ENCODE data around the gene CMBL. TPM values are rescaled to one million over a fixed set of nuclear protein-coding genes. Genes with fewer than 3 reads are reported as not detected.

The CMBL gene
- total and polyA plus RNA-seq, 2 experiments from 2014 or later: 20.8 to 24.1 TPM

DNA sequence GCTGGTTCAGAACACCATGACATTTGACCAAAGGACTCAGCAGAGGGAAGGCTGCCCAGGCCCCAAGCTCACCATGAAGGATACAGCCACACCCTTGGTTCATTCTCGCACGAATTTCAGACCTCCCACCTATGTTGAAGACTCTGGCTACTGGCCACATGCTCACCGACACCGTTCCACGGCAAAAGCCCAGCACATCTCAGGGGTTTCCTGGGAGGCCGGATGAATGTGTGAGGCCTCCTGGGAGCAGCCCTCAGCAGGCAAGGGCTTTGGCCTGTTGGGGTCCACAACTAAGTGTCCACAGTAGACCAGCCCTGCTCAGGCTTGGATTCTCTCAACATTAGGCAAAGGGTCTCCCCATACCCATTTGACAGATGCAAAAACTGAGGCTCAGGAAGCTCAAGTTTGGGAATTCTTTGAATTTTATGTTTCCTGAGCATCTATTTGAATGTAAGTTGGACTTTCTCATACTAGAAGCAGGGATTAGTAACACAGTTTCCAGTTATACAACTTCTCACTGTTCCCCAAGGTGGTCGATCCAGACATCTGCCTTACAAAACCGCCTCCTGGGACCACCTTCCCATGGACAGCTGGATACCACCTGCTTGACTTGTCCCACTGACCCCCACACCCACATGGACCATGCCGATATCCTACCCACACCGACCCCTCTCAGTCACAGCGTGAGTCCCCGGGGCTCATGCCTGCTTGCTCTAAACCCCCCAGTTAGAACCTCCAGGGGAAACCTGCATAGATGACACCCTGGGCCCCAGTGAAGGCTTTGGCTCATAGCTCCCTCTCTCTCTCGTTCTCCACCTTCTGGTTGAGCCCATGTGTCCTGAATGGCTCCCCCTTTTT, 29.7 kb downstream of the CMBL start:
- no peak overlapping the region for H3K27ac ChIP-seq
- no peaks in the 10 kb centered on the region for H3K4me1 ChIP-seq (ENCODE audit: insufficient read depth)
- H2AFZ ChIP-seq: no peak overlapping the region
- H3K4me3 ChIP-seq: no peak overlapping the region
- H3K27me3 ChIP-seq: no peaks in the 10 kb centered on the region
- H3K9me3 ChIP-seq (ENCODE audit: low read depth): no peaks in the 10 kb centered on the region
- H3K36me3 ChIP-seq (replicated peaks; ENCODE audit: insufficient read depth, low read depth): no peaks in the 10 kb centered on the region
- no peaks in the 10 kb centered on the region for H3K9me2 ChIP-seq (replicated peaks; ENCODE audit: insufficient read depth)
- WGBS (ENCODE audit: low lambda C conversion rate, missing lambda C conversion rate): 96% methylated on average over 13 of the region's 13 CpGs
- no peaks in the 10 kb centered on the region for H4K20me1 ChIP-seq (ENCODE audit: insufficient read depth, poor library complexity, severe bottlenecking)
- H3K4me2 ChIP-seq: no peak overlapping the region
- DNase-seq (ENCODE audit: low spot score): no peak
- H3K79me2 ChIP-seq: no peaks in the 10 kb centered on the region
- TF ChIP-seq EZH2 (IDR thresholded peaks at IDR 0.05; ENCODE audit: borderline replicate concordance) (no peak), EZH2phosphoT487 (IDR thresholded peaks at IDR 0.05; ENCODE audit: low read depth, severe bottlenecking, unreplicated experiment) (no peak)
- TF ChIP-seq, protein P1, sequence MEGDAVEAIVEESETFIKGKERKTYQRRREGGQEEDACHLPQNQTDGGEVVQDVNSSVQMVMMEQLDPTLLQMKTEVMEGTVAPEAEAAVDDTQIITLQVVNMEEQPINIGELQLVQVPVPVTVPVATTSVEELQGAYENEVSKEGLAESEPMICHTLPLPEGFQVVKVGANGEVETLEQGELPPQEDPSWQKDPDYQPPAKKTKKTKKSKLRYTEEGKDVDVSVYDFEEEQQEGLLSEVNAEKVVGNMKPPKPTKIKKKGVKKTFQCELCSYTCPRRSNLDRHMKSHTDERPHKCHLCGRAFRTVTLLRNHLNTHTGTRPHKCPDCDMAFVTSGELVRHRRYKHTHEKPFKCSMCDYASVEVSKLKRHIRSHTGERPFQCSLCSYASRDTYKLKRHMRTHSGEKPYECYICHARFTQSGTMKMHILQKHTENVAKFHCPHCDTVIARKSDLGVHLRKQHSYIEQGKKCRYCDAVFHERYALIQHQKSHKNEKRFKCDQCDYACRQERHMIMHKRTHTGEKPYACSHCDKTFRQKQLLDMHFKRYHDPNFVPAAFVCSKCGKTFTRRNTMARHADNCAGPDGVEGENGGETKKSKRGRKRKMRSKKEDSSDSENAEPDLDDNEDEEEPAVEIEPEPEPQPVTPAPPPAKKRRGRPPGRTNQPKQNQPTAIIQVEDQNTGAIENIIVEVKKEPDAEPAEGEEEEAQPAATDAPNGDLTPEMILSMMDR (IDR thresholded peaks at IDR 0.05; ENCODE audit: poor library complexity): no peak

DNA sequence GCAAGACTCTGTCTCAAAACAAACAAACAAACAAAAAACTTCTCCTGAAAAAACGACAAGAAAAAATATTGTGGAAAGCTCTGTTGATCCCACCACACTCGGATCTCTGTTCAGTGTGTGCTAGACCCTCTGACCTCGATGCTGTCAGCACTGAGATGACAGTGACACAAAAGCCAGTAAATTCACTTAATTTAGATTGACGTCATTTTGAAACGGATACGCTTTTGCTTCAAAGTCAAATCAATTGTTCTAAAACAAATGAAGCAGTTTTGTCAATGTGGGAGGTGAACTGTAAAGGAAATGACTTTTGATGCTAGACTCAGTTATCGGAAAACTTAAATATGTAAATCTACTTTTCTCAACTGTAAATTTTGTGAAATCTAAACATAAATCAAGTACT, 31.0 kb downstream of the CMBL start:
- H3K27me3 ChIP-seq: no peaks in the 10 kb centered on the region
- H3K27ac ChIP-seq: no peak overlapping the region
- H4K20me1 ChIP-seq (ENCODE audit: insufficient read depth, poor library complexity, severe bottlenecking): no peaks in the 10 kb centered on the region
- WGBS (ENCODE audit: low lambda C conversion rate, missing lambda C conversion rate): 89% methylated on average over 7 of the region's 7 CpGs
- H3K9me3 ChIP-seq (ENCODE audit: low read depth): no peaks in the 10 kb centered on the region
- H2AFZ ChIP-seq: no peak overlapping the region
- H3K4me1 ChIP-seq (ENCODE audit: insufficient read depth): no peaks in the 10 kb centered on the region
- no peaks in the 10 kb centered on the region for H3K9me2 ChIP-seq (replicated peaks; ENCODE audit: insufficient read depth)
- DNase-seq (ENCODE audit: low spot score): no peak
- no peak overlapping the region for H3K4me2 ChIP-seq
- H3K36me3 ChIP-seq (replicated peaks; ENCODE audit: insufficient read depth, low read depth): no peaks in the 10 kb centered on the region
- H3K79me2 ChIP-seq: no peaks in the 10 kb centered on the region
- TF ChIP-seq EZH2phosphoT487 (IDR thresholded peaks at IDR 0.05; ENCODE audit: low read depth, severe bottlenecking, unreplicated experiment) (no peak), EZH2 (IDR thresholded peaks at IDR 0.05; ENCODE audit: borderline replicate concordance) (no peak)
- TF ChIP-seq, protein P1 (IDR thresholded peaks at IDR 0.05; ENCODE audit: poor library complexity): no peak
- H3K4me3 ChIP-seq: no peak overlapping the region

DNA sequence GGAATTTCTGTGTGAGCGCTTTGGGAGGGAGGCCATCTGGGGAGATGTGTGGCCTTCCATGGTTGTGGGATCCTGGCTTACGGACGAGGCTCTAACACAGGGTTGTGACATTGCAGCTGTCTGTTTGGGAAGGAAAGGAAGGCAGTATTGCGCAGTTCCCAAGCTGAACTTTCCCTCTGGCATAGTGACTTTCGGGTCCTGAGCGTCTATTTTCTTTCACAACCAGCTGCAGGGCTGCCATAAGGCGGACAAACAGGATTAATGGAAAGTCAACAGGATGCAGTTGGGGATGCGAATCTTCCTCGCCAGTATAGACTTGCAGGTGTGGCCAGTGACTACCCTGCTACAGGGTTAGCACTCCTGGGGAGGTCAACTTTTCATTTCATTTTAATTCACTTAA, 31.7 kb downstream of the CMBL start:
- Histone ChIP-seq H3K4me1 (ENCODE audit: insufficient read depth) (no peaks in the 10 kb centered on the region), H3K9me3 (ENCODE audit: low read depth) (no peaks in the 10 kb centered on the region), H3K27me3 (no peaks in the 10 kb centered on the region), H4K20me1 (ENCODE audit: insufficient read depth, poor library complexity, severe bottlenecking) (no peaks in the 10 kb centered on the region), H3K36me3 (replicated peaks; ENCODE audit: insufficient read depth, low read depth) (no peaks in the 10 kb centered on the region), H3K9me2 (replicated peaks; ENCODE audit: insufficient read depth) (no peaks in the 10 kb centered on the region), H3K4me3 (no peak overlapping the region), H3K4me2 (no peak overlapping the region), H3K79me2 (no peaks in the 10 kb centered on the region), H3K27ac (no peak overlapping the region), H2AFZ (no peak overlapping the region)
- TF ChIP-seq EZH2phosphoT487 (IDR thresholded peaks at IDR 0.05; ENCODE audit: low read depth, severe bottlenecking, unreplicated experiment): no peak
- no peak for TF ChIP-seq EZH2 (IDR thresholded peaks at IDR 0.05; ENCODE audit: borderline replicate concordance)
- TF ChIP-seq, protein P1 (IDR thresholded peaks at IDR 0.05; ENCODE audit: poor library complexity): no peak
- WGBS (ENCODE audit: low lambda C conversion rate, missing lambda C conversion rate): 91% methylated on average over 9 of the region's 9 CpGs
- DNase-seq (ENCODE audit: low spot score): no peak
